Measurements from ENCODE around the gene BOC. TPM values are rescaled to one million over a fixed set of nuclear protein-coding genes. Genes with fewer than 3 reads are reported as not detected.

Gene BOC
- total and polyA plus RNA-seq, 2 of the 13 experiments (the other 11 are each of a cell fraction or from before 2014, with no cell fraction given) = 0.04 TPM; not detected in 1

GRCh38 chr3:113265231-113265630 lies 53.9 kb downstream of the BOC start:
- H3K9ac ChIP-seq (ENCODE audit: insufficient read depth, low read depth, low read length) = no peak overlapping the region
- H4K20me1 ChIP-seq (ENCODE audit: insufficient read depth, low read length) = no peaks in the 10 kb centered on the region
- no peaks in the 10 kb centered on the region for H3K79me2 ChIP-seq (ENCODE audit: insufficient read depth, low read length)
- 0 out of 2 replicates have a peak, but pooled peaks cover 6% of the 10 kb centered on the region for H3K4me1 ChIP-seq (ENCODE audit: insufficient read depth, low read length)
- H3K4me3 ChIP-seq (replicated peaks in 1 of 3; ENCODE audit: insufficient read depth in 1 of 3, low read depth in 2 of 3, low read length in 3 of 3) = no peak overlapping the region
- no peak overlapping the region for H3K4me2 ChIP-seq (ENCODE audit: low read depth, low read length)
- TF ChIP-seq HMG20A (CRISPR knock-in tag; IDR thresholded peaks at IDR 0.05; ENCODE audit: borderline replicate concordance) (no peak), ELF1 (CRISPR knock-in tag; IDR thresholded peaks at IDR 0.05) (no peak), FOXM1 (CRISPR knock-in tag; IDR thresholded peaks at IDR 0.05) (no peak), AKAP8 (CRISPR knock-in tag; IDR thresholded peaks at IDR 0.05) (no peak), NR2F1 (CRISPR knock-in tag; IDR thresholded peaks at IDR 0.05) (no peak), EED (CRISPR knock-in tag; IDR thresholded peaks at IDR 0.05) (no peak), TEAD2 (CRISPR knock-in tag; IDR thresholded peaks at IDR 0.05) (no peak), ZNF282 (IDR thresholded peaks at IDR 0.05; ENCODE audit: partially characterized antibody) (no peak), ZFP36L2 (CRISPR knock-in tag; IDR thresholded peaks at IDR 0.05) (no peak), ZFP41 (CRISPR knock-in tag; IDR thresholded peaks at IDR 0.05; ENCODE audit: borderline replicate concordance) (no peak), ZFY (CRISPR knock-in tag; IDR thresholded peaks at IDR 0.05) (no peak), ZFP62 (CRISPR knock-in tag; IDR thresholded peaks at IDR 0.05) (no peak), MAZ (IDR thresholded peaks at IDR 0.05; ENCODE audit: borderline replicate concordance, low read depth, low read length) (no peak), MAZ (CRISPR knock-in tag; IDR thresholded peaks at IDR 0.05; ENCODE audit: low read depth) (no peak), JUND (CRISPR knock-in tag; IDR thresholded peaks at IDR 0.05) (no peak), ZNF18 (CRISPR knock-in tag; IDR thresholded peaks at IDR 0.05; ENCODE audit: insufficient replicate concordance) (no peak)
- TF ChIP-seq, protein P1, sequence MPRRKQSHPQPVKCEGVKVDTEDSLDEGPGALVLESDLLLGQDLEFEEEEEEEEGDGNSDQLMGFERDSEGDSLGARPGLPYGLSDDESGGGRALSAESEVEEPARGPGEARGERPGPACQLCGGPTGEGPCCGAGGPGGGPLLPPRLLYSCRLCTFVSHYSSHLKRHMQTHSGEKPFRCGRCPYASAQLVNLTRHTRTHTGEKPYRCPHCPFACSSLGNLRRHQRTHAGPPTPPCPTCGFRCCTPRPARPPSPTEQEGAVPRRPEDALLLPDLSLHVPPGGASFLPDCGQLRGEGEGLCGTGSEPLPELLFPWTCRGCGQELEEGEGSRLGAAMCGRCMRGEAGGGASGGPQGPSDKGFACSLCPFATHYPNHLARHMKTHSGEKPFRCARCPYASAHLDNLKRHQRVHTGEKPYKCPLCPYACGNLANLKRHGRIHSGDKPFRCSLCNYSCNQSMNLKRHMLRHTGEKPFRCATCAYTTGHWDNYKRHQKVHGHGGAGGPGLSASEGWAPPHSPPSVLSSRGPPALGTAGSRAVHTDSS (CRISPR knock-in tag; conservative IDR thresholded peaks at IDR 0.05) = no peak
- FAIRE-seq = no peak
- in situ Hi-C loops (cut with HindIII; ENCODE audit: extremely low pct_ligation_motif_present, low pct_unique_long_range_greater_than_20kb) = no loop called here
- CTCF ChIA-PET (ENCODE audit: low intra/inter-chr PET ratio, low total read pairs) = no interaction called here
- no TSS peak for BruUV-seq (replicated peaks)
- H3K27ac ChIP-seq (ENCODE audit: extremely low read length, insufficient read depth, low read length) = no peak overlapping the region
- peaks cover 2 to 47% of the 10 kb centered on the region in 2 experiments; a peak in 4 of 5 replicates for H3K27me3 ChIP-seq (ENCODE audit: control insufficient read depth in 1 of 2, insufficient read depth in 2 of 2, low read length in 2 of 2)
- no peaks in the 10 kb centered on the region for H3K9me3 ChIP-seq (ENCODE audit: low read length)
- no peak for ATAC-seq
- POLR2A ChIA-PET = no interaction called here
- intact Hi-C loops (cut with micrococcal nuclease; ENCODE audit: unreplicated experiment) = no loop called here
- WGBS (ENCODE audit: low lambda C conversion rate) = 39% methylated on average over 5 of the region's 5 CpGs
- H2AFZ ChIP-seq (ENCODE audit: low read length) = no peak overlapping the region
- no peak for DNase-seq (ENCODE audit: low spot score)
- no peaks in the 10 kb centered on the region for H3K36me3 ChIP-seq (replicated peaks in 1 of 2; ENCODE audit: control insufficient read depth in 1 of 2, insufficient read depth in 2 of 2, low read length in 2 of 2)

Data from HepG2 (cell line).